ENCODE measurements around the gene NPHP4.
A peak's percentile ranks its signal among the peaks of the same experiment; 100 is the strongest.

The NPHP4 gene

GRCh38 chr1:6002714-6003501 lies 10.7 kb upstream of the NPHP4 start:
- no peak for DNase-seq

- no peak for DNase-seq
These were observed 9.9 kb upstream of the NPHP4 start for GRCh38 chr1:6001992-6002576.

- DNase-seq = no peak
These were observed 8.4 kb upstream of the NPHP4 start for GRCh38 chr1:6000444-6001288.

- DNase-seq = no peak
These were observed 7.7 kb upstream of the NPHP4 start for GRCh38 chr1:5999711-6000443.

- no peak for DNase-seq
These were observed 6.7 kb upstream of the NPHP4 start for GRCh38 chr1:5998906-5999301.

- DNase-seq = no peak
These were observed 6.1 kb upstream of the NPHP4 start for GRCh38 chr1:5998051-5998905.

- no peak for DNase-seq
These were observed 5.1 kb upstream of the NPHP4 start for GRCh38 chr1:5997316-5997715.

- DNase-seq = no peak
These were observed 4.5 kb upstream of the NPHP4 start for GRCh38 chr1:5996641-5997270.

GRCh38 chr1:5995871-5996630 lies 3.8 kb upstream of the NPHP4 start:
- DNase-seq = no peak

- peak; percentile 61 to 81 for DNase-seq
These were observed 2.7 kb upstream of the NPHP4 start for GRCh38 chr1:5994713-5995621.

- DNase-seq = peak in 1 of 2 donors; percentile 31
These were observed 1.6 kb upstream of the NPHP4 start for GRCh38 chr1:5993556-5994491.

- DNase-seq = peak in 1 of 2 donors; percentile 11
These were observed 760 bp upstream of the NPHP4 start for GRCh38 chr1:5992814-5993555.

GRCh38 chr1:5991381-5992025 lies 722 bp downstream of the NPHP4 start:
- DNase-seq = peak in 1 of 2 donors; percentile 45

- no peak for DNase-seq
These were observed 1.3 kb downstream of the NPHP4 start for GRCh38 chr1:5990913-5991312.

- no peak for DNase-seq
These were observed 2.4 kb downstream of the NPHP4 start for GRCh38 chr1:5989731-5990271.

- no peak for DNase-seq
These were observed 3.0 kb downstream of the NPHP4 start for GRCh38 chr1:5989286-5989605.
